GM06990 (cell line): ENCODE data around the gene PCBP1.
A peak's percentile ranks its signal among the peaks of the same experiment; 100 is the strongest.
"Not testable (repeated sequence)": the region's sequence is repeated elsewhere in the genome, so short reads cannot be mapped to it uniquely, and the experiment has no call there.

Source experiments
- DNase-seq: peaks from one replicate; pipeline ENCODE4 v3.0.0-alpha.2; 2011; ENCODE audit not compliant: insufficient read length; ENCODE audit errors: extremely low read depth
- H3K27me3 ChIP-seq: replicated peaks from 2 replicates; pipeline ENCODE4 v1.6.0; 2011; ENCODE audit warnings: low read length; ENCODE audit not compliant: control insufficient read depth, insufficient read depth
- H3K36me3 ChIP-seq: 2 replicates; pipeline ENCODE4 v1.5.1; 2011; ENCODE audit warnings: low read length; ENCODE audit not compliant: control insufficient read depth, insufficient read depth
- H3K4me3 ChIP-seq: replicated peaks from 2 replicates; pipeline ENCODE4 v1.5.1; 2011; ENCODE audit warnings: low read depth, mild to moderate bottlenecking, control low read depth, low read length
- TF ChIP-seq, protein P1 (sequence below): IDR thresholded peaks from 2 replicates; pipeline ENCODE4 v1.5.1; 2011; ENCODE audit warnings: low read length, control low read depth, mild to moderate bottlenecking, inconsistent platforms; ENCODE audit not compliant: insufficient read depth, poor library complexity, severe bottlenecking

The PCBP1 gene

DNA sequence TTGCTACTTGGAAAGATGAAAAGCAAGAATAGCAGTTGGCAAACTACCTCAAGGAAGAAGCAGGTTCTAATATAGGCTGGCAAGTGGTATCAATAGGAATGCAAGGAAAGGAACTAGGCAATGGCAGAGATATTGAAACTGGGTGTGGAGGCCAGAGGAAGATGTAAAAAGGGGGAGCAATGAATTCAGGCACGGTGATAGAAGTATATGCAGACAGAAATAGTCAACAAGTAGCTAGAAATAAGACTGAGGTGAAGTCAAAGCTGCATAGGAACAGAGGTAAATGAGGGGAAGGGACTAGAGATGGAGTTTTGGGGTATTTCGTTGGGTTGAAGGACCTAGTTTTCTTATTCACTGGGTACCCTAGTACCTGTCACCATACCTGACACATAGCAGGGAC lies 4.1 kb downstream of the PCBP1 start:
- no peak for DNase-seq
- TF ChIP-seq, protein P1, sequence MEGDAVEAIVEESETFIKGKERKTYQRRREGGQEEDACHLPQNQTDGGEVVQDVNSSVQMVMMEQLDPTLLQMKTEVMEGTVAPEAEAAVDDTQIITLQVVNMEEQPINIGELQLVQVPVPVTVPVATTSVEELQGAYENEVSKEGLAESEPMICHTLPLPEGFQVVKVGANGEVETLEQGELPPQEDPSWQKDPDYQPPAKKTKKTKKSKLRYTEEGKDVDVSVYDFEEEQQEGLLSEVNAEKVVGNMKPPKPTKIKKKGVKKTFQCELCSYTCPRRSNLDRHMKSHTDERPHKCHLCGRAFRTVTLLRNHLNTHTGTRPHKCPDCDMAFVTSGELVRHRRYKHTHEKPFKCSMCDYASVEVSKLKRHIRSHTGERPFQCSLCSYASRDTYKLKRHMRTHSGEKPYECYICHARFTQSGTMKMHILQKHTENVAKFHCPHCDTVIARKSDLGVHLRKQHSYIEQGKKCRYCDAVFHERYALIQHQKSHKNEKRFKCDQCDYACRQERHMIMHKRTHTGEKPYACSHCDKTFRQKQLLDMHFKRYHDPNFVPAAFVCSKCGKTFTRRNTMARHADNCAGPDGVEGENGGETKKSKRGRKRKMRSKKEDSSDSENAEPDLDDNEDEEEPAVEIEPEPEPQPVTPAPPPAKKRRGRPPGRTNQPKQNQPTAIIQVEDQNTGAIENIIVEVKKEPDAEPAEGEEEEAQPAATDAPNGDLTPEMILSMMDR: no peak
- Histone ChIP-seq H3K4me3 (no peak overlapping the region), H3K27me3 (no peaks in the 10 kb centered on the region), H3K36me3 (peaks cover 5% of the 10 kb centered on the region)

DNA sequence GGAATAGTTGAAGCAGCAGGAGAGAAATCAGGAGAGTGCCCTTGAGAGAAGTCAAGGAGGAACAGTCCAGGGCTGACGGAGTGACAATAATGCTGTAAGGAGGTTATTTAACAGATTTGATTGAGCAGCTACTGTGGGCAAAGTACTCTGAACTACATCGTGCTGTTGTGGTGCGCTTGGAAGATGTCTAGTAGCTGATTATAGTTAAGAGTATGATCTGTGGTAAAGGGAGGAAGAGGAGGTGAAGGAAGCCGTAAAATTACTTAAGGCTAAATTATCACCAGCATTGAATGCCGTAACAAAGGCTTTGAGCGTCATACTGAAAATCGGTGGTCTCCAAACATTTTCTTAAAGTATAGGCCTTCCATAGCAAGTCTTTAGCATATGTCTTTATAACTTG lies 4.5 kb downstream of the PCBP1 start:
- H3K27me3 ChIP-seq: no peaks in the 10 kb centered on the region
- H3K36me3 ChIP-seq: peaks cover 5% of the 10 kb centered on the region
- TF ChIP-seq, protein P1: no peak
- DNase-seq: no peak
- no peak overlapping the region for H3K4me3 ChIP-seq

DNA sequence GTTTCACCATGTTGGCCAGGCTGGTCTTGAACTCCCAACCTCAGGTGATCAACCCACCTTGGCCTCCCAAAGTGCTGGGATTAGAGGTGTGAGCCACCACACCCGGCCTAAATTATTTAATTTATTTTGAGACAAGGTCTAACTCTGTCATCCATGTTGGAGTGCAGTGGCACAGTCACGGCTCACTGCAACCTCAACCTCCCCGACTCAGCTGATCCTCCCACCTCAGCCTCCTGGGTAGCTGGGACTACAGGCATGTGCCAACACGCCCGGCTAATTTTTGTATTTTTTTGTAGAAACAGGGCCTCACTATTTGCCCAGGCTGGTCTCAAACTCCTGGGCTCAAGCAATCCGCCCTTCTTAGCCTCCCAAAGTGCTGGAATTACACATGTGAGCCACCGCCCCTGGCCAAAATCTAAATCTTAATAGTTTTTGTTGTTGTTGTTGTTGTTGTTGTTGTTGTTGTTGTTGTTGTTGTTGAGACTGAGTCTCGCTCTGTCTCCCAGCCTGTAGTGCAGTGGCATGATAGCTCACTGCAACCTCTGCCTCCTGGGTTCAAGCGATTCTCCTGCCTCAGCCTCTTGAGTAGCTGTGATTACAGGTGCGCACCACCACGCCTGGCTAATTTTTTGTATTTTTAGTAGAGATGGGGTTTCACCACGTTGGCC lies 5.4 kb downstream of the PCBP1 start:
- not testable (repeated sequence) for H3K36me3 ChIP-seq, H3K4me3 ChIP-seq, H3K27me3 ChIP-seq, DNase-seq

DNA sequence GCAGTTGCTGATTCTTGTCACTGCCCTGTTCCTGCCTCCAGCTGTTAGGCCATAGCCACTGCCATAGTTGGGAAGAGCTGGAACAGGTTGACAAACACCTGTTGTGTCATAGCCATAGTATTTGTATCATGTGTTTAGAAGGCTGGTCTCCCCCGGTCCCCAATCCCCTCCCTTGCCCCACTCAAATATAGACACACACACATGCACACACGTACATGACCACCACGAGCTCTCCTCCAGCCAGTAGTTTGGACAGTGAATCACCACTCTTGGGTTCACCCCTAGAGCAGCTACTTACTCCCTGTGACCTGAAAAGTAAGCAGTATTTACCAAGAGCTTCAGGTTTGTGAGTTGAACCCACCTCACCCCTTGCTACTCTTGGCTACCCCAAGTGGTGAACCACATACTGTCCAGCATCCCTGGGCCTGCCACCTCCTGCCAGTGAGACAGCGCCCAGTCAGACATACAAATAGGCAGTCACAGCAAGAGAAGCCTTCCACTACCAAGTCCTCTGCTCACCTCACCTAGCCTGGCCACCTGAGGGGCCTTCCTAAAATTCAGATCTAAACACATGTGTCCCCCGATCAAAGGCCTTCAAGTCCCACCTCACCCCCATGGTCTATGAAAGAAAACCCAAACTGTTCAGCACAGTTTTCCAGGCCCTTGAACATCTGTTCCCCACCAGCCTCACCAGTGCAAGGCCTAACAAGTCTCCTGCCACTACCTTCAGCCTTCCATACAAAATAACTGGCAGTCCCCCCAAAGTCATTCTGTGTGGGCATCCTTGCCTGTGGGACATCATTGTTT lies 7.1 kb downstream of the PCBP1 start:
- Histone ChIP-seq H3K36me3 (no peaks in the 10 kb centered on the region), H3K4me3 (peak overlapping the region; percentile 15), H3K27me3 (no peaks in the 10 kb centered on the region)
- no peak for DNase-seq
- TF ChIP-seq, protein P1: no peak

DNA sequence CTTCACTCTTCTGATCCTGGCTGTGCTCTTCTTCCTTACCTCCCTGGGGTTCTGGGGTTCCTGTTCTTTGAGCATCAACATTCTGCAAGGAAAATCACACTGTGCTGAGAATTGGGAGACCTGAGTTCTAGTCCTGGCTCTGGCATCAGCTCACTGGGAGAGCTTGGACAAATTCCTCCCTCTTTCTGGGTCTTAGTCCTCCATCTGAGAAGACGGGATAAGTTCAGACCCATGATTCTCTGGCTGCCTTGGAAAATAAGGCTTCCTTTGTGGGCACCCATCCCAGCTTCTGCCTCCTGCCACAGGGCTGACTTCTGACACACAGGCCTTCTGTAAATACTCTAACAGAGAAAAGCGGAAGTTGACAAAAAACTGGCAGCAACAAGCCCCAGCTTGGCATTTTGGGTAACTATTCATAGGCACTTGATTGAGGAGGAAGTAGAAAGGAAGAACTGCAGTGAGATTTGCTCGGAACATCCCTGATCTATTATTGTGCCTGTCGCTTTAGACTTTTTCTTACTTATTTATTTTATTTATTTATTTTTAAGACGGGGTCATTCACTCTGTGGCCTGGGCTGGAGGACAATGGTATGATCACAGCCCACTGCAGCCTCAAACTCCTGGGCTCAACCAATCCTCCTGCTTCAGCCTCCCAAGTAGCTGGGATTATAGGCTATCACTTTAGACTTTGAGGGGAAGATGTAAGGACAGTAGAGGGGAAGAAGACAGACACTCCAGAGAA lies 7.9 kb downstream of the PCBP1 start:
- H3K36me3 ChIP-seq: no peaks in the 10 kb centered on the region
- H3K4me3 ChIP-seq: peak overlapping the region; percentile 15
- H3K27me3 ChIP-seq: no peaks in the 10 kb centered on the region
- TF ChIP-seq, protein P1: no peak
- peak; percentile 66 for DNase-seq
